Amniotic stem cell (primary cell): ENCODE measurements around the gene TMEM178B.
"Not testable (repeated sequence)": the region's sequence is repeated elsewhere in the genome, so short reads cannot be mapped to it uniquely, and the experiment has no call there.

Experiments
- DNase-seq: peaks from one replicate; lab custom pipeline; 2025; lab: John Stamatoyannopoulos, UW

The TMEM178B gene

DNA sequence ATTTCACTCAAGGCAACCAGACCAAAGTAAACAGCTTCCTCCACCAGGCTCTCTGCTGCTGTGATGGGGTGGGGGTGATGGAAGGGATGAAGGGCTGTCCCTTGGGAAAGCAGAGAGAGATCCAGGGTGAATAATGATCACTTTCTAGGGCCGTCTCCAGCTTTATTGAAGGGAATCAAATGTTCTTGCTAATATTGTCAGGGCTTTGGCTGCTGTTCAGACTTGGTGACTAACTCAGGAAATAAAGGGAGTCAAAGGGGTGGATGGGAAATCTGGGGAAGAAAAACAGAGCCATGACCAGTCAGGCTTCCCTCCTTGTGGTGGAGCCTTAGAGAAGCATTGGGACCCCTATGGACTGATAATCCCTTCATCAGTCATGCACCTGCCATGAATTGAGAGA lies 281.2 kb downstream of the TMEM178B start:
- DNase-seq: no peak

- DNase-seq: no peak
Measured at GRCh38 chr7:141356161-141356560, 282.3 kb downstream of the TMEM178B start.

- no peak for DNase-seq
Measured at GRCh38 chr7:141358386-141358785, 284.5 kb downstream of the TMEM178B start.

DNA sequence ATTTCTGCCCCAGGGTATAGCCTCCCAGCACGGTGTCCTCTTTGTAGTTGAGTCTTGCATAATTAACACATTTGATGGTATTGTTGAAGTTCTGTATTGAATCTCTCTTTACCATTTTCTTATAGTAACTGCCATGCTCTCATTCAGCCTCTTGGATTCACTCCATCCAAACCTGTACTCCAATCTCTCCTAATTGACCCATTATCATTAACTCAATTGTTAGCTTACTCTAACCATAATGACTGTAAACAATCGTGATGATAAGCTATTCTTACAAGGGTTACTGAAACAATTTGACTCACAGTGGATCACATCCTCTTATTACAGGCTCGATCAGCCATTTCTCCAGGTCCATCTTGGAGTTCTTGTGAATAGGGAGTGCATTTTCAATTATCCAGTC lies 285.4 kb downstream of the TMEM178B start:
- DNase-seq: no peak

DNA sequence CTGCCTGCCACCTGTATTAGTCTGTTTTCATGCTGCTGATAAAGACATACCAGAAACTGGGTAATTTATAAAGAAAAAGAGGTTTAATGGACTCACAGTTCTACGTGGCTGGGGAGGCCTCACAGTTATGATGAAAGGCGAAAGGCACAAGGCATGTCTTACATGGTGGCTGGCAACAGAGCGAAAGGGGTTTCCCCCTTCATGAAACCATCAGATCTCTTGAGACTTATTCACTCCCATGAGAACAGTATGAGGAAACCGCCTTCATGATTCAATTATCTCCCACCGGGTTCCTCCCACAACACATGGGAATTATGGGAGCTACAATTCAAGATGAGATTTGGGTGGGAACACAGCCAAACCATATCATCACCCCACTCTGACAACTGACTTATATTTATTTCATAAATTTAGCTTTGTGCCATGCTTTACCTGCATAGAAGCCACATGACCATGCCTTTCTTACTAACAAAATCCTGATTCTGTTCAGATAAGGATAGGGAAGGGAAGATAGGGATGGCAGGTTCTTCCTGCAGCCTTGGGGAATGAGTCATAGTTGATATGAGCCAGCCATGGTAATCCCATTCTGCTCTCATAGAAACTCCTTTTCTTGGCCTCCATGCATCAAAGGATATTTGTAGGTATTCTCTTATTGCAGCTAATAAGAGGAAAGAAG lies 286.0 kb downstream of the TMEM178B start:
- no peak for DNase-seq

DNA sequence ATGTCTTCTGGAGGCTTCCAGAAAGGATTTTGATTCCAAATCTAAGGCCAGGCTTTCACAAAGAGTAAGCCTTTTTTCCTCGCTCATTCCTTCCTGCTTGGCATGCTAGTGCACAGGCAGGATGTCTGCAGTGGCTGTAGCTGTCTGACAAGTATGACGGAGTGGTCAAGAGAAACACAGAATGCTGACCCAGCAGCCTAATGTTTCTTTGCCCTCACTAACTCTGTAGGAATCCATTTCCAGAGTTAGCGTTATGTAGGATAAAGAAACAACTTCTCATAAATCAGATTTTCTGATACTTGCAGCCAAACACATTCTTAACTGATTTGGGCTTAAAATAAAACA lies 286.5 kb downstream of the TMEM178B start:
- DNase-seq: no peak

- DNase-seq: no peak
Measured at GRCh38 chr7:141360803-141361202, 286.9 kb downstream of the TMEM178B start.

GRCh38 chr7:141361479-141361878 lies 287.6 kb downstream of the TMEM178B start:
- DNase-seq: no peak

- no peak for DNase-seq
Measured at GRCh38 chr7:141361960-141362359, 288.1 kb downstream of the TMEM178B start.

DNA sequence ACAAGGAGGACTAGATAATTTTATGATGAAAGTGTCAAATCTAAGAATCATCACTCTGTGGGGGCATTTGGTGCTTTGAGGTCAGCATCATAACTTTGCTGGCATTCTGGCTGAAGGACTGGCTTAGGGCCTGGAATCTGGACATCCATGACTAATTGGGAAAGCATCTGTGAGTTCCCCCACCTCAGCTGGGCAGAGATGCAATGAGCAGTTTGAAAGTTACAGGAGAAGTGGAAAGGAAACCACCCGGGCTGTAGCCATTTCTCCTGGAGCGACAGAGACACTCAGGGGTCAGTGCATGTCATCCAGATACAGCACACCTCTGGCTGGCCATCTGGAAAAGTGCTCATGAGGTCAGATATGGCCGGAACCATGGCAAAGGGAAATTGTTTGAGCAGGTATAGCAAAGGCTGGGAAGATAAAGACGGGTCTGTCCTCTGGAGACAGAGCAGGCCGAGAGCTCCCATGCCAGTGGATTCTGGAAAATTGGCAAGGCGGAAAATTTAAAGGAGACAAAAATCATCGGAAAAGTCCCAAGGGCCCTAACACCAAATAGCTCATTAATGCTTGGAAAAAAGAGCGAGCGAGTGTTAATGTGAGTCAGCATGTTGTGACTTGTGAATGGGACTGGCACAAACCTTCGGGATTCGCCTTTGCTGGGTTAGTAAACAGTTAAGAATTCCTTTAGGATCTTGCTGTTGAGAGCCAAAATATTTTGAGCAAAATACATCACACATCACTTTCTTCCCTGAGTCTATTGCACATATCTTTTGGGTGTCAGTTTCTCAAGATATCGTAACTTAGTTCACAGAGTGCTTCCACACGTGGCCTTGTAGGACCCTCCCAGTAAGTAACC lies 288.9 kb downstream of the TMEM178B start:
- DNase-seq: no peak

- DNase-seq: no peak
Measured at GRCh38 chr7:141363748-141364147, 289.9 kb downstream of the TMEM178B start.

GRCh38 chr7:141366091-141366621 lies 292.3 kb downstream of the TMEM178B start:
- DNase-seq: no peak

- DNase-seq: no peak
Measured at GRCh38 chr7:141369422-141369821, 295.6 kb downstream of the TMEM178B start.

- no peak for DNase-seq
Measured at GRCh38 chr7:141370178-141370577, 296.3 kb downstream of the TMEM178B start.

- DNase-seq: no peak
Measured at GRCh38 chr7:141370650-141371049, 296.8 kb downstream of the TMEM178B start.

DNA sequence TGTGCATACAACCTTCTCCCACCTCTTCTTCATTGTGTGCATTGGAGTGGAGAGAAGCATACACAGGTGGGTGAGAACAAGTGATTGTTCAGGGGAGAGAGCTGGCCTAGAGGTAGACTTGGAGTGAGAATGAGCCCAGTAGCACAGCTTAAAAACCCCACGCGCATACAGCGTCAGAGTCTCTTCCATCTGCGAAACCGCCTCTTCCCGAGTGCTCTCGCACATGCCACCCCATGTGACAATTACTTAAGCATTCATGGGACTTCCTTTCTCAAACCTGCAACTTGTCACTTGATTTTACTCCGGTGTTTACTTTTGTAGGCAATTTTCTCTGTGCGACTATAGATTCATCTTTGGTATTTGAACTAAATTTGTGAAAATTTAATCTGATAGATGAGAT lies 300.6 kb downstream of the TMEM178B start:
- DNase-seq: no peak

- no peak for DNase-seq
Measured at GRCh38 chr7:141375442-141375841, 301.6 kb downstream of the TMEM178B start.

DNA sequence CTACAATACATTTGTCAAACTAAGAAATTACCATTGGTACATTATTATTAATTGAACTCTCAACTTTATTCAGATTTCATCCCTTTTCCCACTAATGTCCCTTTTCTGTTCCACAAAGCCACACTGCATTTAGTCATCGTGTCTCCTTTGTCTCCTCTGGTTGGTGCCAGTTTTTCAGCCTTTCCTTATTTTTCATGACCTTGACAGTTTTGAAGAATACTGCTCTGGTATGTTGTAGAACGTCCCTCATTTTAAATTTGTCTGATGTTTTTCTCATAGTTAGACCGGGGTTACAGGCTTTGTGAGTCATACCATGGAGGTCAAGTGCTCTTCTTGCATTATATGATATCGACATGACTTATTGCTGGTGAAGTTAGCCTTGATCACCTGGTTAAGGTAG lies 304.0 kb downstream of the TMEM178B start:
- no peak for DNase-seq

- DNase-seq: no peak
Measured at GRCh38 chr7:141378405-141378804, 304.5 kb downstream of the TMEM178B start.

DNA sequence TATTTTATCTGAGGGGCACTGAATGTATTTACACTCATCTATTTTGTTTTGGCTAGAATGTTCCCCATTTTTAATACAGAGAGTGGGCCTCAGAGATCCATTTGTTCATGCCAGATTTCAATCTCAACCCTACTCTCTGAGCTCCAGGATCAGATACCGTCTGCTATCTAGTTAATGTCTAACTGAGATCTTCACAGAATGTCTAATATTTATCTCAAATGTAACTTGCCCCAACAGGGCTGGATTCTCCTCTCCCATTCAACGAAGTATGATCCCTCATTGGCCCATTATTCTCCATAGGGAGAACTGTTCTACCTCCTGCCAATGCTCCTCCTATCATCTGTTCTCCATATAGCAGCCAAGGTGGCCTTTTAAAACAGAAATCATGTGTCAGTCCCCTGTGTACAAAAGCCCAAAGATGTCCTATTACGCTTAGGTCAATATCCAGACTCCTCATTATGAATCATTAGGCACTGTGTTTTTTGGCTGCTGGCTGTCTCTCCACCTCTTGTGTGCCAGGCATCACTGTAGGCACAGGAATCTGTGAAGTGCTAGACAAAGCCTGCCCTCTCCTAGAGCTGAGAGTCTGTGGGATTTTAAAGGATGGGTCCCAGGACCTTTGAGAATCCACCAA lies 308.0 kb downstream of the TMEM178B start:
- DNase-seq: no peak

GRCh38 chr7:141383356-141383755 lies 309.5 kb downstream of the TMEM178B start:
- DNase-seq: not testable (repeated sequence)

GRCh38 chr7:141386881-141387280 lies 313.0 kb downstream of the TMEM178B start:
- no peak for DNase-seq
